Transverse colon (tissue), 4 donors: ENCODE results near the gene ABCA1. TPM values are rescaled to one million over a fixed set of nuclear protein-coding genes. Genes with fewer than 3 reads are reported as not detected.
A peak's percentile ranks its signal among the peaks of the same experiment; 100 is the strongest.

Experiments used
- DNase-seq: peaks from one replicate; pipeline ENCODE4 v3.0.0-alpha.2; 2019
- H3K27ac ChIP-seq, 4 donors: fragments of 200-600 bp; sonication (generic); 2 replicates each; pipeline ENCODE4 v1.5.1; 2016 to 2018; ENCODE audit warnings: inconsistent platforms in 4 of 4
- H3K27me3 ChIP-seq: fragments of 200-600 bp; sonication (generic); 2 replicates; pipeline ENCODE4 v1.5.1; 2017; ENCODE audit warnings: inconsistent platforms
- H3K36me3 ChIP-seq, 4 donors: fragments of 200-600 bp; sonication (generic); 2 replicates each; pipeline ENCODE4 v1.5.1; 2017 to 2019; ENCODE audit warnings: inconsistent platforms in 4 of 4
- H3K4me1 ChIP-seq, 4 donors: fragments of 200-600 bp; sonication (generic); 2 replicates each; pipeline ENCODE4 v1.5.1; 2017 to 2020; ENCODE audit warnings: inconsistent platforms in 4 of 4
- H3K4me3 ChIP-seq, 4 donors: fragments of 200-600 bp; sonication (generic); 1 replicate in 1 of 4; 2 replicates in 3 of 4; pipeline versions ENCODE4 v1.5.1 to v1.6.1; 2017 to 2019; ENCODE audit warnings: inconsistent platforms in 4 of 4
- H3K9me3 ChIP-seq, 2 donors: fragments of 200-600 bp; sonication (generic); 2 replicates each; pipeline ENCODE4 v1.5.1; 2017 to 2019; ENCODE audit warnings: inconsistent platforms in 2 of 2
- CTCF ChIP-seq, 5 experiments: fragments of 200-600 bp in 3 of 5; fragments of 450-650 bp in 2 of 5; sonication (generic) in 3 of 5; IDR thresholded peaks; 1 replicate in 2 of 5; 2 replicates in 3 of 5; pipeline ENCODE4 v1.5.1; 2016 to 2017; ENCODE audit warnings: antibody characterized with exemption in 5 of 5, inconsistent platforms in 3 of 5, mild to moderate bottlenecking in 2 of 5, moderate library complexity in 1 of 5
- EP300 ChIP-seq: sonication (generic); formaldehyde crosslinking; IDR thresholded peaks from one replicate; pipeline ENCODE4 v1.6.1; 2017; ENCODE audit warnings: antibody characterized with exemption, low read depth
- POLR2A ChIP-seq: fragments of 450-650 bp; IDR thresholded peaks from one replicate; pipeline ENCODE4 v1.6.1; 2016; ENCODE audit warnings: antibody characterized with exemption, mild to moderate bottlenecking, moderate library complexity
- POLR2AphosphoS5 ChIP-seq, 3 donors: sonication (generic); formaldehyde crosslinking; IDR thresholded peaks; one replicate each; pipeline ENCODE4 v1.6.1; 2016; ENCODE audit warnings: antibody characterized with exemption in 3 of 3
- WGBS, 2 donors: methylation state at CpG; one replicate each; pipeline ENCODE4 v1.1.5; 2018; ENCODE audit warnings: low coverage in 1 of 2; 5-methylcytosine and 5-hydroxymethylcytosine counted together
- in situ Hi-C, 4 donors: fragments of 200-750 bp; cut with MboI; loops; one replicate each; pipeline versions ENCODE4 v1.15.0 to v1.15.1; 2017; ENCODE audit warnings: low sequenced_read_pairs in 3 of 4, low pct_ligation_motif_present in 1 of 4, low pct_unique_long_range_greater_than_20kb in 1 of 4
- intact Hi-C: fragments of 100-400 bp; cut with DNase I; formaldehyde crosslinking; loops from one replicate; pipeline ENCODE4 v1.15.1; 2023; ENCODE audit warnings: low total_unique reads
- total RNA-seq, 4 donors: library from RNA; depleted of rRNA; stranded (reverse); fragments of >200 nt; gene quantifications; one replicate each; pipeline ENCODE4 v1.1.0, GENCODE V29; 2016

The ABCA1 gene
- total RNA-seq, 4 donors from 2014 or later: 20.5 to 67.3 (median 60.5) TPM

DNA sequence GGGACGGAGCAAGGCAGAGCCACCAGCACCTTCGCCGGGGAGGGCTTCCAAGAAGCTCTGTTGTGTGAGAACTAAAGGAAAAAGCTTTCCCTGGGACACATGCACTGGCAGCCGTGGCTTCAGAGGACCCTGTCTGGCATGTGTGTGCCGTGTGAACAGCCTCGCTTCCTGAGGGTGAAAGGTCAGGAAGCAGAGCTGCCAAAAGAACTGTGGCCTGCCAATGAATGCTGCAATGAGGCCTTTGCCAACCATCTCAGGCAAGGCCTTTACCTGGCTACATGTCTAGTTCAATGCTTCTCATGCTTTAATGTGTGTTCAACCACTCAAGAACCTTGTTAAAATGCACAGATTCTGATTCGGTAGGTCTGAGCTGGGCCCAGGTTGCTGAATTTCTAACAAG, 110.5 kb downstream of the ABCA1 start:
- Histone ChIP-seq H3K27me3 (no peaks in the 10 kb centered on the region), H3K4me1 (no peaks in the 10 kb centered on the region), H3K27ac (no peak overlapping the region), H3K9me3 (no peaks in the 10 kb centered on the region), H3K36me3 (peaks cover 0 to 96% (median 43%) of the 10 kb centered on the region in 4 donors), H3K4me3 (no peak overlapping the region)
- no peak for DNase-seq
- intact Hi-C loops (no loop called here), in situ Hi-C loops (no loop called here)
- WGBS, 2 donors: 93% methylated on average over 7 of the region's 7 CpGs; no CpG with 5 or more reads in 1 of the 2 donors
- TF ChIP-seq POLR2AphosphoS5 (IDR thresholded peaks at IDR 0.05) (peak in 1 of 3 donors; percentile 6), EP300 (no peak), CTCF (IDR thresholded peaks at IDR 0.05) (no peak), POLR2A (no peak)

DNA sequence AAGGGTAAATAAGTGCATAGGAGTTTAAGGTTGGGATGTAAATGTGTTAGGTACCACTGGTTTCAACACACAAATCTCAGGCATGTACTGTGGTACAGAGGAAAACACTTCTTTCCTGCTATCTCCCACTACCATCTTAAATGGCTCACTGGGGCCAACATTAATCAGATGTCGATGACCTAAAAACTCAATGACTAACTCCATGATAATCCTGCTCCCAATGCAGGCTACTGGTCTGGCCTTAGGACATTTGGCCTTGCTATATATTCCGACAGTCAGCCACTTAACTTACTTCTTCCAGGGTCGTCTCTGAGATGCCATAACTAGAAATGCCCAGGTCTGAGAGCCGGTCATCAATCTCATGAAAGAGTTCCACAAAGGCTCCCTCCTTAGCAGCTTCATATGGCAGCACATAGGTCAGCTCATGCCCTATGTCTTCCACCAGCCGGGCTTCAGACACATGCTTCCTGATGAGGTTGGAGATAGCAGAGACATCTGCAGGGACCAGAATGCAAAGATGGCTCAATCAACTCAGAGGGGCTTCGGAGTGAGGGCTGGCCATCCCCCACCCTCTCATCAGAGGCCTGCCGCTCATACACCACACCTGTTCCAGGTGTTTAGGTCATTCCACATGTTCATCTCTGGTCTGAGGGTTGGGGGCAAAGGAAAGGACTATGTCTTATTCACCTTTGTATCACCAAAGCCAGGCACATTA, 111.9 kb downstream of the ABCA1 start:
- Histone ChIP-seq H3K4me3 (no peak overlapping the region), H3K27me3 (no peaks in the 10 kb centered on the region), H3K36me3 (peaks cover 0 to 83% (median 39%) of the 10 kb centered on the region in 4 donors), H3K27ac (no peak overlapping the region), H3K4me1 (peaks cover 5 to 10% (median 7%) of the 10 kb centered on the region in 4 donors), H3K9me3 (no peaks in the 10 kb centered on the region)
- no peak for DNase-seq
- TF ChIP-seq POLR2AphosphoS5 (IDR thresholded peaks at IDR 0.05): no peak
- 91 to 100% methylated on average over 1 to 7 of the region's 7 CpGs for WGBS, 2 donors
- intact Hi-C loops: no loop called here
- in situ Hi-C loops: no loop called here

DNA sequence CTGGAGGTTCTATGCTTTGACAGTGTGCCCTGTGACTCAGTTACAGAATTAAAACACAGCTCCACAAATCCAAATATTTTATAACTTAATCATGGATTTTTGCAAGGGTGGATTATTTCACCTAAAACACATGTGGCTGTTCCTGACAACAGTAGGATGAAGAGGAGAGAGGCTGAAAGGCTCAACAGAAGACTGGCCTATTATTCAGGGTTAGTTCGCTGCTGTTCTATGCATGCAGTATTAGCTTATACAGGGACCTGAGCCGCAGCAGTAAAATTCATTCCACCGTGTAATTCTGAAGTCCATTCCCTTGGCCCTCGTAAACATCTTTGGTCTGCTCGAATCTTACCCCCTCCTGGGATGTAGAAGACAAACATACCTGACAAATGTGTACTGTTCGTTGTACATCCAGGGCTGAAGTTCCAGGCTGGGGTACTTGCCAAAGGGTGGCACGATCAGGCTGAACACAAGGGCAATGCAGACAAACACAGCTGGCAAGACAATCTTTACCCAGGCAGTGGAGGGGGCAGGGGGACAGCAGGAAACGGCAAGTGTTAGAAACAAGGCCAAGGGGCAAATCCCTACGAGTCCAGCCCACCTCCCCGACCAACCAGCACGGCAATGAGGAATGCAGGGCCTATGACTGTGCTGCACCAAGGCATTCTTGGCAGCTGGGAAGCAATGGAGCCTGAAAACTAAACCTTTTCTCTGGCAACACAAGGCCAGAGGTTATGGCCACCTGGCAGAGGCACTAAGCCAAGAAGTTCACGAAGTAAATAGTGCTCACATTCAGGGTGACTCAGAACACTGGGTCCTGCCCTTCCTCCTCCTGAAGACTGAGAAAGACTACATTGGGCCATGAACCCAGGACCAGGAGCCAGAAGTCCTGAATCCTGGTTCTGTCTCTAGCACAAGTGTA, 117.3 kb downstream of the ABCA1 start:
- no peak overlapping the region for H3K4me3 ChIP-seq
- 40 to 47% methylated on average over 8 to 12 of the region's 12 CpGs for WGBS, 2 donors
- peaks cover 0 to 71% (median 31%) of the 10 kb centered on the region in 4 donors for H3K36me3 ChIP-seq
- H3K9me3 ChIP-seq: no peaks in the 10 kb centered on the region
- peaks cover 5 to 17% (median 13%) of the 10 kb centered on the region in 4 donors for H3K4me1 ChIP-seq
- no peaks in the 10 kb centered on the region for H3K27me3 ChIP-seq
- H3K27ac ChIP-seq: peak overlapping the region in 3 of 4 donors; percentile 40 to 67 (median 42)
- TF ChIP-seq POLR2A (no peak), POLR2AphosphoS5 (IDR thresholded peaks at IDR 0.05) (peak in 1 of 3 donors; percentile 25)
- in situ Hi-C loops: no loop called here
- intact Hi-C loops: no loop called here
- peak; percentile 47 for DNase-seq

- no peak overlapping the region for H3K4me3 ChIP-seq
- no peaks in the 10 kb centered on the region for H3K9me3 ChIP-seq
- no peaks in the 10 kb centered on the region for H3K27me3 ChIP-seq
- peaks cover 0 to 70% (median 33%) of the 10 kb centered on the region in 4 donors for H3K36me3 ChIP-seq
- intact Hi-C loops (no loop called here), in situ Hi-C loops (no loop called here)
- no peak for TF ChIP-seq POLR2A
- no peak for TF ChIP-seq POLR2AphosphoS5 (IDR thresholded peaks at IDR 0.05)
- TF ChIP-seq CTCF (IDR thresholded peaks at IDR 0.05): no peak
- no peak for TF ChIP-seq EP300
- H3K4me1 ChIP-seq: peaks cover 5 to 17% (median 13%) of the 10 kb centered on the region in 4 donors
- no peak overlapping the region for H3K27ac ChIP-seq
- DNase-seq: no peak
- whole genome bisulfite sequencing, 2 donors: 57 to 68% methylated on average over 3 of the region's 3 CpGs
These were observed 119.8 kb downstream of the ABCA1 start for GRCh38 chr9:104808035-104808614.
